GM12801 (cell line): Measurements from ENCODE around the gene GRIA3.

Experiments used
- TF ChIP-seq, protein P1 (sequence below): IDR thresholded peaks from one replicate; pipeline ENCODE4 v1.5.1; 2011; ENCODE audit warnings: control low read depth; ENCODE audit not compliant: insufficient read length; ENCODE audit errors: extremely low read depth

Gene GRIA3

GRCh38 chrX:123464709-123465108 is 280.6 kb downstream of the GRIA3 start:
- TF ChIP-seq, protein P1, sequence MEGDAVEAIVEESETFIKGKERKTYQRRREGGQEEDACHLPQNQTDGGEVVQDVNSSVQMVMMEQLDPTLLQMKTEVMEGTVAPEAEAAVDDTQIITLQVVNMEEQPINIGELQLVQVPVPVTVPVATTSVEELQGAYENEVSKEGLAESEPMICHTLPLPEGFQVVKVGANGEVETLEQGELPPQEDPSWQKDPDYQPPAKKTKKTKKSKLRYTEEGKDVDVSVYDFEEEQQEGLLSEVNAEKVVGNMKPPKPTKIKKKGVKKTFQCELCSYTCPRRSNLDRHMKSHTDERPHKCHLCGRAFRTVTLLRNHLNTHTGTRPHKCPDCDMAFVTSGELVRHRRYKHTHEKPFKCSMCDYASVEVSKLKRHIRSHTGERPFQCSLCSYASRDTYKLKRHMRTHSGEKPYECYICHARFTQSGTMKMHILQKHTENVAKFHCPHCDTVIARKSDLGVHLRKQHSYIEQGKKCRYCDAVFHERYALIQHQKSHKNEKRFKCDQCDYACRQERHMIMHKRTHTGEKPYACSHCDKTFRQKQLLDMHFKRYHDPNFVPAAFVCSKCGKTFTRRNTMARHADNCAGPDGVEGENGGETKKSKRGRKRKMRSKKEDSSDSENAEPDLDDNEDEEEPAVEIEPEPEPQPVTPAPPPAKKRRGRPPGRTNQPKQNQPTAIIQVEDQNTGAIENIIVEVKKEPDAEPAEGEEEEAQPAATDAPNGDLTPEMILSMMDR = no peak

GRCh38 chrX:123468481-123468880 is 284.4 kb downstream of the GRIA3 start:
- TF ChIP-seq, protein P1 = no peak

DNA sequence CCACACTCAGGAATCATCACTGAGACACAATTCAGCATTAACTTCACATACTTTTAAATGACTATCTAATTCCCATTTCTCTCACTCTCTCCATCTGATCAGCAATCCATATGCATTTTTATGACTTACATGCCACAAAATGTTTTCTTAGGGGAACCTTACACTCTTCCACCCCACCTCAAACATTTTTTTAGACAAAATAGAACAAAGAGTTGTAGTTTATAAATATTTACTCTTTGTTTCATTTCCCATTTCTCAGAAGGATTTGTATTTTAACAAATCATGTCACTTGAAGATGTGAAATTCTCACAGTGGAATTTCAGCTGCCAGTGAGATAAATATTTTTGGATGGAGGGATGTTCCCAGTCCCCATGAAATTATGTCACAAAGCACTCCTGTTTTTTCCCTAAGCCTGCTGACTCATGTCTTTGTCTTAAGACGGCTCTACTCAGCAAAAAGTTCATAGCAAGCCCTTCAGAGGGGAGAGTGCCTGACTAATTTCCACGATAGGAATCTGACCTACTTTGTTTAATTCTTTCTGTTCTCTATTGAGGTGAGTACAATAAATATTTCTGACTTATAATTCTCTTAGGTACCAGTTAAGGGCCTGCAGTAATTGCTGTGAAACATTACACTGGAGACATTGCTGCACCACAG is 291.1 kb downstream of the GRIA3 start:
- TF ChIP-seq, protein P1 = no peak

- TF ChIP-seq, protein P1 = no peak
These were observed 292.6 kb downstream of the GRIA3 start for GRCh38 chrX:123476611-123477219.

DNA sequence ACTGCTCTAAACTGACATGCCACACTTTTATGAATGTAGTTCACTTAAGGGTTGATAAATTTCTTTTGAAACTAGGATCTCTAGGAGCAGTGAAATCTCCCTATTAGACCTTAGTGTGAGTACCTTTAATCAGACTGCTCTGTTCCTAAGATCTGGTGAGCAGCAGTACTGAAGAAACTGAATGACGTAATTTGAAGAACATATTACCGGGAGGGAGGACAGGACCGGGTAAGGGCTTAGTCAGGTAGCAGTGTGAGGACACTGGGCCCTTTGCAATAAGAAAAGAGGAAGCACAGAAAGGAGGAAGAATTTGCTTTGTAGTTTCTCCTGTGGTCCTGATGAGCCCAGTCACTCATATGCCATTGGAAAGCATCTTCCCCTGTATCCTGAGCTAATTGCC is 293.6 kb downstream of the GRIA3 start:
- TF ChIP-seq, protein P1 = no peak

DNA sequence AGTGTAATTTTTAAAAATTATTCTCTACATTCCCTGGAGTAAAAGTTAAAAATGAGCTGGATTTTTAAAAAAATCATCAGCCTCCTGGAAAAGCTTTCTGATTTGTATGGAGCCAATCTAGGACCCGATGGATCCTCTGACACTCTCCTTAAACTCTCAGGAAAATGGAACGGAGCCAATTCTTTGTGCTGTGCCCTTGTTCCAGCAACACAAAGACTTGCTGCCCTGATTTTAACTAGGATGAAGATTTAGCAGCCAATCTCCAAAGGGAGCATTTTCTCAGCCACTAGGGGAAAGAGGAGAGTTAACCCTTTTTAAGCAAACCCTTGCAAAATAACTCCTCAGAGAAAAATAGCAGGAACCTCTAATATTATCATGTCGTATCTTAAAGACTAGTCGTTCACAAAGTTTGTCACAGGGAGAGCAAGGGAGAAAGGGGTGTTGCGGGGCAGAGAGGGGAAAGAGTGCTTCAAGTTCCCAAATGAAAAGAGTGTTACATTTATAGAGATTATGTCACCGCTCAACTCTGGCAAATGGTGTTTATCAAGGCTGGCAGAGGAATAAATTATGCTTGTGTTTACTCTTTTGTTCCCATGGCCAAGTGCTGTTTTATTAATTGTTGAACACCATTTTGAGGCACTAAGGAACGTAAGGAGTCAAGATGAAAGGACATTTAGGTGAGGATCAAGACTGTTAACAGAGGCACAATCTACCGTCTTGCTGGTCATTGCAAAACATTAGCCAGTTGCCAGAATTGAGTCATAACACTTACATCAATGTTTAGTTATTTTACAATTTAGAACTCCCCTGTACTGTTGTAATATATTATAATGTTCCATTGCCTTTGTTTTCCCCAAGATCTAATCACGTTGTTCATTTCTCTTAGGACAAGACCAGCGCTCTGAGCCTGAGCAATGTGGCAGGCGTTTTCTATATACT is 298.1 kb downstream of the GRIA3 start:
- TF ChIP-seq, protein P1 = no peak

GRCh38 chrX:123486297-123486696 is 302.2 kb downstream of the GRIA3 start:
- TF ChIP-seq, protein P1 = no peak
